Measurements from ENCODE around the gene C5orf58. TPM values are rescaled to one million over a fixed set of nuclear protein-coding genes. Genes with fewer than 3 reads are reported as not detected.

C5orf58 gene
- total and polyA plus RNA-seq, 9 of the 15 experiments (the other 6 are each of a cell fraction or from before 2014, with no cell fraction given): 1.5 to 7.6 (median 5.3) TPM

- H3K4me2 ChIP-seq (ENCODE audit: insufficient read depth, low read length): no peak overlapping the region
- no peaks in the 10 kb centered on the region for H3K4me1 ChIP-seq (replicated peaks in 1 of 2; ENCODE audit: control insufficient read depth in 2 of 2, insufficient read depth in 2 of 2, low read length in 2 of 2)
- no peaks in the 10 kb centered on the region for H3K9me1 ChIP-seq (ENCODE audit: control insufficient read depth, insufficient read depth, low read length)
- no peaks in the 10 kb centered on the region; the same call in 1 of the 2 replicates for H3K9me3 ChIP-seq (replicated peaks; ENCODE audit: control insufficient read depth, insufficient read depth, low read depth, low read length)
- no peak overlapping the region for H3K9ac ChIP-seq (ENCODE audit: insufficient read depth in 1 of 2, low read depth in 2 of 2, low read length in 2 of 2)
- DNase-seq (ENCODE audit: extremely low read depth in 1 of 4, low spot score in 3 of 4) (no peak), ATAC-seq (no peak), FAIRE-seq (no peak)
- peaks cover 5 to 34% of the 10 kb centered on the region in 2 experiments; a peak in 4 of 5 replicates for H3K27me3 ChIP-seq (ENCODE audit: control insufficient read depth in 2 of 2, insufficient read depth in 2 of 2, low read length in 2 of 2)
- H3K4me3 ChIP-seq: no peak overlapping the region
- no peak overlapping the region for H2AFZ ChIP-seq (ENCODE audit: low read depth, low read length)
- 0% methylated on average over 3 of the region's 3 CpGs for WGBS (ENCODE audit: insufficient coverage, low coverage, missing lambda C conversion rate)
- H3K27ac ChIP-seq (ENCODE audit: extremely low read depth, low read depth, low read length): no peak overlapping the region
- H3K36me3 ChIP-seq (ENCODE audit: control insufficient read depth, insufficient read depth, low read length): no peaks in the 10 kb centered on the region
- H3K79me2 ChIP-seq (ENCODE audit: control insufficient read depth, insufficient read depth, low read length): no peaks in the 10 kb centered on the region
- BruUV-seq (replicated peaks): no TSS peak
- intact Hi-C loops (cut with micrococcal nuclease) (loop anchor here (10.0 kb wide), 1 partner anchor 201 kb away; the partner anchor contains the start of gene INSYN2B), in situ Hi-C loops (cut with MboI) (loop anchor here (5.0 to 10.0 kb wide), 2 partner anchors 89 to 481 kb away; no protein-coding TSS in a partner anchor)
- POLR2A ChIA-PET: interaction anchor here (0.7 to 1.4 kb wide), 2 partner anchors 13 to 142 kb away, joined by 3 read pairs; no protein-coding TSS in a partner anchor
- CTCF ChIA-PET (ENCODE audit: low intra/inter-chr PET ratio): interaction anchor here (0.8 kb wide), 1 partner anchor 86 kb away, joined by 3 read pairs; no protein-coding TSS in a partner anchor
- H4K20me1 ChIP-seq (replicated peaks; ENCODE audit: control insufficient read depth, insufficient read depth, low read length): peaks cover 3% of the 10 kb centered on the region
- no peak for TF ChIP-seq TRIM24 (IDR thresholded peaks at IDR 0.05)
- TF ChIP-seq ZNF318 (IDR thresholded peaks at IDR 0.05; ENCODE audit: borderline replicate concordance in 1 of 2, low read depth in 1 of 2): no peak
- no peak for TF ChIP-seq TRIM25 (IDR thresholded peaks at IDR 0.05; ENCODE audit: borderline replicate concordance)
- no peak for TF ChIP-seq KAT2B (IDR thresholded peaks at IDR 0.05; ENCODE audit: low read depth, low read length)
- TF ChIP-seq NCOA1 (IDR thresholded peaks at IDR 0.05; ENCODE audit: low read depth): no peak
- no peak for TF ChIP-seq GABPB2 (CRISPR knock-in tag; conservative IDR thresholded peaks at IDR 0.05)
- TF ChIP-seq MAX (CRISPR knock-in tag; IDR thresholded peaks at IDR 0.05): no peak
- TF ChIP-seq ZNF140 (CRISPR knock-in tag; IDR thresholded peaks at IDR 0.05): no peak
- TF ChIP-seq ZNF274 (IDR thresholded peaks at IDR 0.05; ENCODE audit: borderline replicate concordance, low read depth, low read length): no peak
- TF ChIP-seq MAFG (tag; conservative IDR thresholded peaks at IDR 0.05): no peak
These were observed 46.6 kb upstream of the C5orf58 start for GRCh38 chr5:170186156-170186555.
